Stimulated activated CD8-positive, alpha-beta memory T cell treated with anti-CD3 and anti-CD28 coated beads, Interleukin-2, amount 100 ng/mL, for 1 hour (primary cell): ENCODE measurements around the gene GRID1.

Source experiments
- DNase-seq, 2 donors: peaks; one replicate each; pipeline ENCODE4 v3.0.0-alpha.2; 2020; ENCODE audit warnings: low read depth in 2 of 2

GRID1 gene

DNA sequence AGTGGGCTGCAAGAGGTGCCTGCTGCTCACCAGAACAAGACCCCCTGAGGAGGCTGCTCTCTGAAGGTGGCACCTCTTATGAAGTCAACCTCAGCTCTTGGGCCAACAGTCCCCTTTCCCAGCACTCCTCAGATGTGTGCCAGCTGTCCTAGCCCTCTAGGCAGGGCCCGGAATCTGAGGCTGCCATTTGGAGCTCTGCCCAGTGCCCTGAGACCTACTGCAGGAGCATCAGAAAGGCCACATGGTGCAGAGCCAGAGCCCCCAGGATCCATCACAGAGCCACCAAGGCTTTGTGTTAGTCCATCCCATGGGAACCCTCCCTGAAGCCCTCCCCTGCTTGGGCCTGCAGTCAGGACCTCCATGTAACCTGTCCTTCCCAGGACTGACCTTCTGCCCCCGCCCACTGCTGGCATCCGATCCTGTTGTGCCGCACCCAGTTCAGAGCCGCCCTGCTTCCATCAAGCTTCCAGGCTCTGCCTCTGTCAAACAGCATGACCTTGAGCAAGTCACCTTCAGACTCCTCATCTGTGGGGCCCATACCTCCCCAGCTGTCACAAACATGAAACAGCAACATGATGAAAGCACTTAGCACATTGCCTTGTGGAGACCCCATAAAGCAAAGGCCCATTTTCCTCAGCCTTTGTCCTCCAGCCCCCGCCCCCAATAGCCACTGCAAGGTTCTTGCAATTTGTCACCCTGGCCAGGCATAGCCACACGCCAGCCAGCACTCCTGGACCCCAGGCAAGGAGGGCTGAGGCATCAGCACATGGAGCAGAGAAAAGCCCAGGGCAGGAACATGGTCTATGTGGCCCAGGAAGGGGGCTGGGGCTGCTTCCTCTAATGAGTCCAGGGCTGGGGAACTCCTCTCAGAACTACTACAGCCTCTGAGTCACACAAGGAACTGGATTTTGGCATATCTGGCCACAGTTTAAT, 51.7 kb downstream of the GRID1 start:
- DNase-seq, result no peak

DNA sequence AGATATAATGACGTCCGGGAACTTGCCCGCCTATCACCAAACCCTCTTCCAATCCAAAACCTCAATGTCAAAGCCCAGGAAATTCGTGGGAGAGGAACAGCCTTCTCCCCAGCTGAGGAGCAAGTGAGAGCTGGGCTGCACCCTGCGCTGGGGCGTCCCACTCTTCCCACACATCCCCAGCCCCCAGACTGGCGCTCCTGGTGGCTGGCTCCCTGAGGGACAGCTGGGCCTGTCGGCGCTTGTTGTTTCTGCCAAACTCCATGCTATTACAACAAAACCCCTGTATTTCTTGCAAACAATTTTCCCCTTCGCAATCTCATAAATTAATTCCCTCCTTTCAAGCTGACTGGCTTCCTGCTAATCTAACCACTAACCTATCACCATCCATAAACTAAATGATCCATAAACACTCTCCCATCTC, 53.0 kb downstream of the GRID1 start:
- DNase-seq, result no peak

DNA sequence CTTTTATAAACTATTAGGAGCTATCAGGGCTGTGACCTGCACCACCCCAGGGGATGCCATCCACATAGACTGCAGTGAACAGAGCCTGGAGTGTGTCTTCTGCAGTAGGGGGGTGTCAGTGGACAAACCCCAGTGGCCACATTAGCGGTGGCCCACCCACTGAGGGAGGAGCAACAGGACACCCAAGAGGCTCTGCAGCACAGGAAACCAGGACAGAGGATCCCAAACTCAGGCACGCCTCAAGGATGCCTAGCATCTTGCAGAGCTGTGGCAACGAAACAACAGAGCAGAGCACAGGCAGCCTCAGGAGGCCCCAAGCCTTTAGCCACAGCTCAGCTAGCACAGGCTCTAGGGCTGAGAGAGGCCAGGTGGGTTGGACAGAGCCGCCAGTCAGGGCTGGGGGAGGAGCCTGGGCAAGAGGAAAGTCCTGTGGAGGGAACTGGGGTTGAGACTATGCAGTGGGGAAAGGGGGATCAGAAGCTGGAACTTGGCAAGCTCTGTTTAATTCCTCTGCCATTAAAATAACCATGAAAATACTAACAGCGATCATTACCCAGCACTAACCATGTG, 53.8 kb downstream of the GRID1 start:
- no peak for DNase-seq

DNA sequence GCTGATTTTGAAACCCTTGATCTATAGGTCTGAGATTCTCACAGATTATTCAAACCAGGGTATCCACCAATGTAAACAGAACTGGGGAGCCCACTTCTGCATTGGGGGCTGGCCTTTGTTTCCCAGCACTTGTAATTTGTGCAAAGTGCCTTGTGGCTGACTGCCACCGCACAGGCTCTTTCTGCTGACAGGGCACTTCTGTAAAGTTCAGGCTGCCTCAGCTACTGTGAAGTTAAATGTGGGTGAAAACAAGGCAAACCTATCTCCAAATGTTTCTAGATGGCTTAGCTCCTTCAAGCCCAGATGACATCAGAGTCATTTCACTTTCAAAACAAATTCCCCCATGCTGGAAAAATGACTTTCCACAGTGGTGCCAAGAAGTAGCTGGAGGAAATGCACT, 54.7 kb downstream of the GRID1 start:
- DNase-seq, result no peak

DNA sequence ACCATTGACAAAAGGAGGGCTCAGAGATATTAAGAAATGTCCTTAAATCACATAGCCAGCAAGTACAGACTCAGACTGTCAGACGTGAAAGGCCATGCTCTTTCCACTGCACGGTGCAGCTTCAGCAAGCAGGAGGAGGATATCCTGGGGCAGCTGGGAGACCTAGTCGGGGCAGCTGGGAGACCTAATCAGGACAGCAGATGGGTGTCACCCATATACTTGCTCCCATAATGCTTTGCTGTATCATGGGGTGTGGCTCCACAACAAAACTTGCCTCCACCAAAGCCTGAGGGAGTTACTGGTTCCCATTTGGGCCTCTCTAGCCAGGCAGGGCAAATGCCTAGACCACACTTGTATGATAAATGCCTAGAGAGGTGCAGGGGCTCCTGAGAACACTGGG, 55.4 kb downstream of the GRID1 start:
- no peak for DNase-seq

DNA sequence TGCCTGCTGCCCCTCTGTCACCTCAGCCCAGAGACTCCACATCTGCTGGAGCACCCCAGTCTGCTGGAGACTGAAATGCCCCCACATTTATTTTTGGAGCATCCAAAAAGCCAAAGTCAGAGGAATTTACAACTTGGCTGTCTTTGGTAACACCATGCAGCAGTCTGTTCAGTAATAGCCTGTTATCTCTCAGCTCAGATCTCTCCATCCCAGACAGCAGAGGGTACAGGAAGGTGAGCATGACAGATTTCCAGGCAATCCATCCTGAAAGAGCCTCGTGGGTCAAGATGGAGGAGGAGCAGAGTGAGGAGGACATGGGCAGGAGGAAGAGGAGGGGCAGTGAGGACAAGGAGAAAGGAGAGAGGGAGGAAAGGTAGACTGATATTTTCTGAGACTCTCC, 55.9 kb downstream of the GRID1 start:
- no peak for DNase-seq

DNA sequence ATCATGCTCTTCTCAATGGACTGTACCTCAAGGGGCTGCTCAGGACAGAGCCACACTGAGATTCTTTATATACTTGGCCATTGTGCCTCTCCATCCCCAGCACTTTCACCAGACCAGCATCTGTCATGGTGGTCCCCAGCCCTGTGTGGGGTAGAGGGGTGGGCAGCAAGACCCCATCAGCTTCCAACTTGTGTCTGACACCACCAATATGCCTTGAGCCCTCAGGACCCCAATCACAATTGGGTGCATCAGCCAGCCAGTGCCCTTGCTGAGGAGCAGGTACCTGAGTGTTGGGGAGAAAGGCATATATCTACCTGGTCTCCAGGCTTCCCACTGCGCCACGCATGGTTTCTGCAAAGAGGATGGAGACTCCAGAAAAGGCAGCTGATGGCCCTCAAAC, 56.3 kb downstream of the GRID1 start:
- DNase-seq, result no peak

DNA sequence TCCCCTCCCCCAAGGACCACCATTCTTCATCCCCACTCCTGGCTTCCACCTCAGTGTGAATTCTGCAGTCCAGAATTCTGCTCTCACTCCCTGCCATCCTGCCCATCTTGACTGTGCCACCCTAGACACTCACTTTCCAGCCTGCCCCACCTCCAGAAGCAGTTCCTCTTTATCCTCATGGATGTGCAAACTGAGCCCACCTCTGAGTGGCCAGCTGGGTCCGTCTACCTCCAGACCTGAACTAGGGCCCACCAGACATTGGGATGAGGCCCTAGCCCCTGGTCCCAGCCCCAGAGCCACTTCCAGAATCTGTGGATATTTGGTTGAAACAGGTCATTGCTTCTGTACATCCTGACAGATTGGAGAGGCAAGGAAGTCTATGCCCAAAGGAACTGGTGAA, 58.5 kb downstream of the GRID1 start:
- DNase-seq, result no peak

DNA sequence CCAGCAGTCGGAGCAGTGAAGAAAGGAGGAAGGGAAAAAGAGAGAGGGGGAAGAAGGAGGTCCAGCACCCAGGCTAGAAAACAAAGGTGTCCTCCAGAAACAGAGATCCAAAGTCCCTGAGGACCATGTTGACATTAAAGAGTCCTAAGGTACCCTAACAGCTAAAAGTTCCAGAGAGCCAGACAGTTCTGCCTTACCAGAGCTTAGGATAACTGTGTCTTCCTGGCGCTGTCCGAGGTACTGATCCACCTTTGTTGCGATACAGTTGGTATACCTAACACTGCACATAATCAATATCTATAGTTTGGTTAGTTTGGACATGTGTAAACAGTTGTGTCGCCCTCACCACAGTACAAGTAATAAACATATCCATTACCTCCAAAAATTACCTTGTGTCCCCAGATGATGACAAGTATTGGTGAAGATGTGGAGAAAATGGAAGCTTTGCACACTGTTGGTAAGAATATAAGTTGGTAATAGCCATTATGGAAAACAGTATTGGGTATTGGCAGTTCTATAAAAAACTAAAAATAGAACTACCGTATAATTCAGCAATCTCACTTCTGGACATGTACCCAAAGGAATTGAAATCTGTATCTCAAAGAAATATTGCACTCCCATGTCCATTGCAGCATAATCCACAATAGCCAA, 59.8 kb downstream of the GRID1 start:
- DNase-seq, result no peak

DNA sequence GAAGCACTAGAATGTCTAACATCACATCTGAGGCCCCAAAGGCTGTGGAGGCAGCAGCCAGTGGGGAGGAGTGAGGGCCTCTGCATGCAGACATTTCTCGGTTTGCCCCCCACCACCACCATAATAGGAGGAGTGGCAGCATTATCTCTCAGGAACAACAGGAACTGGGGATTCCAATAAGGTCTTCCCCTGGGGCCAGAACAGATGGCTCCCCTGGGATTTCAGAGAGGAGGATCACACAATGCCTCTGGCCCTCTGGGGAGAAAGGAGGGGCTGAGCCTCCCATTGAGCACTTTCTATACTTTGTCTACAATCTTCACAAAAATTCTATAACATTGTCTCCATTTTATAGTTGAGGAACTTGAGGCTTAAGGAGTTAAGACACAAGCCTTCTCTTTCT, 61.1 kb downstream of the GRID1 start:
- DNase-seq, result no peak

DNA sequence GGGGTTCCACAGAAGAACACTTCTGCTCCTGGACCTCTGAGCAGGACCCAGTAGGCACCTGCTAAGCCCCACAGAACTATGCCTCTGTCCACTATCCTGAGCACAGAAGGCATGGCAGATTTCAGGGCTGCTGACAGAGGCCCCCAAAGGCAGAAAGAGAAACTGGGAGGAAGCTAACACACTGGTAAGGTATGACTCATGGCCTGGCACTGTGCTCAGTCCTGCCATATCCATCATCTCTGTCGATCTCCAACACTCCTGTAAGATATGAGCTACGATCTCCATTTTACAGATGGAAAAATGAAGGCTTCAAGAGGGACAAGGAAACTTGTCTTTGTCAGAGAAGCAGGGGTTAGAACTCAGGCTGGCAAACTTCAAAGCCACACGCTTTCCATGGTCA, 62.2 kb downstream of the GRID1 start:
- no peak for DNase-seq

DNA sequence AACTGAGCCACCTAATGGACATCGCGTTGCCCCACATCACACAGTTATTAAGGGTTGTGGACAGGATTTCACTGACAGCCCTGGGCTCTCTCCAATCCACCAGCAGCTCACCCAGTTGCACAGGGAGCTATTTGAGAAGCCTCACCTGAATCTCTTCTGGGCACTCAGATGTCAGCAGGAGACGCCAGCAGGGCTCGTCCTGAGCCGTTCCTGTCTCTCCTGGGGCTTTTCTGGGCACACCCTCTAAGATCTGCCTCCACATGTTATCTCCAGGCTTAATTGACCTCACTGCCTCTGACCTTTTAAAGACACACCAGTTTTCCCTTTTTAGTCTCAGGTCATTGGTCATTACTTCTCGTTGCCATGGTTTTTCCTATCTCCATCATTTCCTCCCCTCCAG, 63.0 kb downstream of the GRID1 start:
- no peak for DNase-seq

DNA sequence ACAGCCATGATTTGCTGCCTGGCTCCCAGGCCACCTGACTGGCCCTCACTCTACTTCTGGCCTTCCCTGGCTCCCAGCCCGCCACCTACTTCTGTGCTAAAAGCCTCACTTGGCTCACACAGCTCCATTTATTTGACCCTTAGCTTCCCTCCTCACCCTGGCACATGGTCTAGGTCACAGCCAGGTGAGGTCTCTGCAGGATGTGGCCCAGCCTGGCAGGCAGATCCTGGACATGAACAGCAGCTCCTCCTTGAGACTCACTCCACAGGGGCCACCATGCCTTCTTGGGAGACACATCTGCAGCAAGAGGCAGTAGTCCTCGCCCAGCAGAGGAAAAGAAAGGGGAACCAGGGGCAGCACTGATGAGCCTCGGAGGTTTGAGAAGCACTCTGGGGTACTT, 64.6 kb downstream of the GRID1 start:
- no peak for DNase-seq

DNA sequence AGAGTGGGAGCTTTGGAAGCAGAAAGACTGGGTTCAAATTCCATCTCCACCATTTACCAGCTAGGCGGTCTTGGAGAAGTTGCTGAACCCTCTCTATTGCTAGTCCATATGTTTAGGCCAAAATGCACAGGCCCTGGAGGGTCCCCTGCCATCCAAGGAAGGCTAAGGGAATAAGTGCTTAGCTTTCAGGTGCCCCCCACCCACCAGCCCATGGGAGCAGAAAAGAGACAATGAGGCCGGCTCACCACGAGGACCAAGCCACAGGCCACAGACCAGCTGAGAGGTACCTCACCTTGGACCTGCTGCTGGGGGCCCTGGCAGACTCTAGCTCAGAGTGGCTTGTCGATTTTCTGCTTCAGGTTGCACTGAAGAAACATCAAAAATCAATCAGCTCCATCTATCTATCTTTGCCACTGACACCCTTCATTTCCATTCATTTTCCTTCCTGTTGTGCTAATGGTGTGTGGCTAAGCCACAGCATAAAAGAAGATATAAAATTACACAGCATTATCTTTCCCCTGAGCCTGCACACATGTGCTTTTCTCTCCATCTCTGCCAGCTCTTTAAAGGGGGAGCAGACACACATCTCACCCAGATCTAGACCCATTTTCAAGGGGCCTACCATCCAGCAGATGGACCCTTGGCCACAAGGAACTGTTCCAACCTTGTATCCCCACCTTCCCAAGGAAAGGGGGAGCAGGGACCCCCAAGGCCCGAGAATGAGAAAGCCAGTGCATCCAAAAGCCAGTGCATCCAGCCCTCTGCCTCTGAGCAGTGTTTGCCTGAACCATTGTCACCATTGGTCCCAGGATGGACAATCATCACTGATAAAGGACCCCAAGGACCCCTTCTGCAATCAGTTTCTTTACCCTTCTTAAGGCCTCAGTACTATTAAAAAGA, 65.4 kb downstream of the GRID1 start:
- no peak for DNase-seq

DNA sequence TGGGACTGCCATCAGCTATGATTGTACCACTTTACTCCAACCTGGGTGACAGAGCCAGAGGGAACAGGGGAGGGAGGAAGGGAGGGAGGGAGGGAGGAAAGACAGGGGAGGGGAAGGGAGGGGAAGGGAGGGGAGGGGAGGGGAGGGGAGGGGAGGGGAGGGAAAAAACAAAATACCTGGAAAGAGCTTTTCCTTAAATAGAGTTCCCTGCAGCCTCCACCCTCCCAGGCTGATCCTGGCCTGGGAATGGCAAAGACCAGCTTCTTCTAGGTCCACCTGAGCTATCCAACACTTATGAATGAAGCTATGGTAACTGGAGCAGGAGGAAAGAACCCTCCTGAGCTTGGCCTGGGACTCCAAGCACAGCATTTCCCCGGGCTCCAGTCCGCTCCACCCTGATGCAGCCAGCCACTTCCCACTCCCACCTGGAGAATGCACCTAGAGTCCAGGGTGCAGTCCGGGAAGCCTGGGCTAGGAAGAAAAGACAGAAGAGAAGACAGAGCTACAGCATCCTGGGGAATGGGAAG, 66.1 kb downstream of the GRID1 start:
- no peak for DNase-seq

DNA sequence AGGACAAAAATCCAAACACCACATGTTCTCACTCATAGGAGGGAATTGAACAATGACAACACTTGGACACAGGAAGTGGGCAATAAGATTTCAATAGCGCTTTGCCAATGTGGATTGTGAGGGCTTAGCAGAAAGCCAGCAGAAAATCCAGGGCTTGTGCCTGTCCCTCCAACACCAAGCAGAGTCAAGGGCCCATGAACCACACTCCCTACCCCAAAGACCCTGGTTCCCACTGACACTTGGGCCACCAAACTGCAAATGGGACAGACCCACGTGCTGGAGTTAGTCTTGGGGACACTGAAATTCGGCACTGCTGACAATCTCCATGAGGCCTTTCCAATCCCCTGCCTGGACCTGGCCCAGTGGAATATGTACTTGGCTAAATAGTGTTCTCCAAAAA, 67.0 kb downstream of the GRID1 start:
- no peak for DNase-seq

DNA sequence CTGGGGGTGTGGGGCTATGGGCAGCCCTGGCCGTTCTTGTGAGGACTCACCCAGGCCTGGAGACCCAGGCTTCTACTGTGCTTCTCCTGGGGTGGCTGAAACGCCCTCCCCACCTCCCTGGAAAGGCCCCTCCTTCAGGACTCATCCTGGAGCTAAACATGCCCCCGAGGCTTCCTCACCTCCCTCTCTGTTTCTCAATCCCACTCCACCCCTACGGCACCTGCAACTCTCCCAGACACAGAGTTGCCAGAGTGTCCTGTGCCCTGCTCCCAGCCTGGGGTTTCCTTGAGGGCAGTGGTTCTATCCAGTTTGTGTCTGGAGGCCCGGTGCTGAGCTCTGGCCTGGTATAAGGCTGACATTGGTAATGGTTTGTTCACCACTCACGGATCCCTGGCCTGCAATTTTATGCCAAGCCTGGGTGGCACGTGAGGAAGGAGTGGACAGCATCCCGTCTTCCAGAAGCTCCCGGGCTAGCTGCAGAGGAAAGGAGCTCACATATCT, 68.0 kb downstream of the GRID1 start:
- DNase-seq, result no peak

DNA sequence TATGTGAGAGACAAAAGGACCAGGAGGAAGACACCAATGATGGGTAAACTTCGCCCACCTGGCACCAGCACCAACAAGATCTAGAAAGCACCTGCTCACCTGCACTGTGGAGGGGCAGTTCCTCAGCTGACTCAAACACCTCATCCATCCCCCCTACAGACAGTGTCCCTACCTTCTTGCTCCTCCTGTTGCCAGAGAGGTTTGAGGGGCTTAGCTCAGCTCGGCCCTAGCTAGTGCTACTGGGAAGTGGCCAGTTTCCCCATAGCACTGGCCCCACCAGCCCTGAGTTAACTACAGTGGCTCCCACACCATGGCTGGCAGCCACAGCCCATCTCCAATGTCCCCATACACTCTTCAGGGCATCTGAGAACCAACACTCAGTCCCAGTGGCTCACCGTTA, 70.8 kb downstream of the GRID1 start:
- DNase-seq, result no peak

DNA sequence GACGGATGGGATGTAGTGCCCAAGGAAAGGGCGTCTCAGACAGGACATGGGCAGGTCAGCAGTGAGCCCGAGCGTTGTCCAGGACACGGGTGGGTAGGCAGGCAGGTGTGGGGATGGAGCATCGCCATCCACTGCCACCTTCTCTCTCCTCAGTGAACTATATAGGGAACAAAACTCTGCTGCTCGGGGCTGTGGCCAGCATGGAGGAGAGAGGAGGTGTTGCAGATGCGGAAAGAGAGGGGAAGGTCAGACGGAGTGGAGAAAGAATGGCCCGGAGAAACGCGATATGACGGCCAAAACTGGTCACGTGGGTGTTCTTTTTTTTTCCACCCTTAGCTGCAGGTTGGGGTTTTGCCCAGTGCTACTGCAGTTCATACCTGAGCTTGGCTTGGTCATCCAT, 71.2 kb downstream of the GRID1 start:
- no peak for DNase-seq

DNA sequence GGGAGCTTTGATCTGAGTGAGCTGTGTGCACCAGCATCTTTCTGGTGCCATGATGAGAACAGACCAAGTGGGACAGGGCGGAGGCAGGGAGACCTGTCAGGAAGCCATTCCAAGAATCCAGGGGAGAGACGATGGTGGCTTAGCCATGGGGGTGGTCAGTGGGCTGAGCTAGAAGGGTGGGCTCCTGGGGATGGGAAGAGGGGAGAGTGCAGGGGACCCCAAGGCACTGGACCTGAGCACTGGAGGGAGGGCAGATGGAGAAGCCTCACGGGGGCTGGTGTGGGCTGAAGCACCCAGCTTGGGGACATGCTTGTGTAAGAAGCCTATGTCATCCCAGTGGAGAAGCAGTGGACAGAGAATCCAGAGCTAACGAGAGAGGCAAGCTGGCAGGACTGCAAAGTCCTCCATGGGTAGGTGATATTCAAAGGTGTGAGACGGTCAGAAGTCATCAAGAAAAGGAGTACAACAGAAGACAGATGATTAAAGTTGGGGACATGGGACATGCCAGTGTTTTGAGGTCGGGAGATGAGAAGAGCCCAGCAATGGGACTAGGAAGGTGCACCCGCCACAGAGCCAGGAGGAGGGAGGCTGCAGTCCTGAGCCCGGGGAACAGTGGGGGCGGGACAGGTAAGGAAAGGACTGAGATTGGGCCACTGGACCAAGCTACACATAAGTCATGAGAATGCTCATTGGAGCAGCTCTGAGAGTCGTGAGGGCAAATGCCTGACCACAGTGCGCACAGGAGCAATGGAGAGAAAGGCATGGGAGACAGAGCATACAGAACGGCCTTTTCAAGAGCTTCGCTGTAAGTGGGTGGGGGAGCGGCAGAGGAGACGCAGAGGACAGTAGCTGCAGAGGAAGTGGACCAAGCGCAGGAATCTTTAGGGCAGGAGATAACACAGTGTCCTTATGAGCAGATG, 72.0 kb downstream of the GRID1 start:
- DNase-seq, result no peak
